PC-9 (cell line): ENCODE results near the gene MAN1B1.

Experiments
- EZH2 ChIP-seq: fragments of 200-600 bp; sonication (generic); IDR thresholded peaks from 2 replicates; pipeline ENCODE4 v1.8.0; 2017; ENCODE audit warnings: antibody characterized with exemption, low read depth
- TF ChIP-seq, protein P1 (sequence below): fragments of 200-600 bp; sonication (generic); conservative IDR thresholded peaks from 2 replicates; pipeline ENCODE4 v1.6.1; 2017; ENCODE audit warnings: mixed run types, antibody characterized with exemption, mild to moderate bottlenecking, moderate library complexity

DNA sequence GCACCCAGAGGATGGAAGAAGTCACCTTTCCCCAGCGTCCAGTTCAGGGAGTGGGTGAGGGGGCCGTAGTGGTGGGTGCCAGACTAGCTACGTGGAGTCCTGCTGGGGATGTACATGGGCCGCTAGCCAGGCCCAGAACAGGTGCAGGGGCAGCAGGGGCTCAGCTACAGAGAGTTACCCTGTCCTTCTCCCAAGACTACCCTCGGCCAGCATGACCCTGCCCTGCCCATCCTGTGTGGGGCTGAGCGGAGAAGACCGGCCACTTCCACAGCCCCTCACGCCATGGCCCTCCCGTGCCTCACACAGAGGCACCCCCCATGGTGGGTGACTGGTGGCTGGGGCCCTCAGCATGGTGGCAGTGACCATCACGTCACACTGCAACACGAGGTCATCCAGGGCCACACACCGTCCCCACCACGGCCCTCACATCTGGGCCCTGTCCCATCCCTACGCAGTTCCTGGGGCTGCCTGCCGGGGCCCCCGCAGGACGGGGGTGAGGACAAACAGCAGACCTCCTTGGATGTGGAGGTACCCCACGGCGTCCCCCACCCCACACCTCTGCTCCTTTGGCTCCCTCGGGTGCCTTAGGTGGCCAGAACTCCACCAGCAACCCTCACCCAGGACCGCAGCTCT lies 28.7 kb downstream of the MAN1B1 start:
- TF ChIP-seq, protein P1, sequence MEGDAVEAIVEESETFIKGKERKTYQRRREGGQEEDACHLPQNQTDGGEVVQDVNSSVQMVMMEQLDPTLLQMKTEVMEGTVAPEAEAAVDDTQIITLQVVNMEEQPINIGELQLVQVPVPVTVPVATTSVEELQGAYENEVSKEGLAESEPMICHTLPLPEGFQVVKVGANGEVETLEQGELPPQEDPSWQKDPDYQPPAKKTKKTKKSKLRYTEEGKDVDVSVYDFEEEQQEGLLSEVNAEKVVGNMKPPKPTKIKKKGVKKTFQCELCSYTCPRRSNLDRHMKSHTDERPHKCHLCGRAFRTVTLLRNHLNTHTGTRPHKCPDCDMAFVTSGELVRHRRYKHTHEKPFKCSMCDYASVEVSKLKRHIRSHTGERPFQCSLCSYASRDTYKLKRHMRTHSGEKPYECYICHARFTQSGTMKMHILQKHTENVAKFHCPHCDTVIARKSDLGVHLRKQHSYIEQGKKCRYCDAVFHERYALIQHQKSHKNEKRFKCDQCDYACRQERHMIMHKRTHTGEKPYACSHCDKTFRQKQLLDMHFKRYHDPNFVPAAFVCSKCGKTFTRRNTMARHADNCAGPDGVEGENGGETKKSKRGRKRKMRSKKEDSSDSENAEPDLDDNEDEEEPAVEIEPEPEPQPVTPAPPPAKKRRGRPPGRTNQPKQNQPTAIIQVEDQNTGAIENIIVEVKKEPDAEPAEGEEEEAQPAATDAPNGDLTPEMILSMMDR: no peak
- TF ChIP-seq EZH2: no peak
